Neural cell (in vitro differentiated cells): ENCODE data around the gene MEGF11. TPM values are rescaled to one million over a fixed set of nuclear protein-coding genes. Genes with fewer than 3 reads are reported as not detected.
"Not testable (repeated sequence)": the region's sequence is repeated elsewhere in the genome, so short reads cannot be mapped to it uniquely, and the experiment has no call there.

Source experiments
- H2AFZ ChIP-seq: fragments of 200-600, 300-800 bp; sonication (generic), shearing (Covaris generic); 2 replicates; pipeline ENCODE4 v1.6.0; 2014; ENCODE audit warnings: low read depth, mild to moderate bottlenecking, antibody characterized with exemption, low read length, moderate library complexity
- H3F3A ChIP-seq: fragments of 200-600 bp; shearing (Covaris generic); 2 replicates; pipeline ENCODE4 v1.6.1; 2016; ENCODE audit warnings: mild to moderate bottlenecking, moderate library complexity, mixed read lengths, antibody characterized with exemption, low read length; ENCODE audit not compliant: insufficient read depth, poor library complexity, severe bottlenecking
- H3K27ac ChIP-seq: fragments of 200-600, 300-800 bp; sonication (generic), shearing (Covaris generic); 2 replicates; pipeline ENCODE4 v1.5.1; 2014; ENCODE audit warnings: mild to moderate bottlenecking, low read length, moderate library complexity
- H3K27me3 ChIP-seq: fragments of 300-800, 200-600 bp; sonication (generic), shearing (Covaris generic); 2 replicates; pipeline ENCODE4 v1.6.0; 2014; ENCODE audit warnings: mild to moderate bottlenecking, low read depth, low read length, moderate library complexity; ENCODE audit not compliant: insufficient read depth
- H3K36me3 ChIP-seq: fragments of 300-800, 200-600 bp; sonication (generic), shearing (Covaris generic); 2 replicates; pipeline ENCODE4 v1.5.1; 2014; ENCODE audit warnings: mild to moderate bottlenecking, antibody characterized with exemption, low read length, moderate library complexity; ENCODE audit not compliant: insufficient read depth
- H3K4me2 ChIP-seq: fragments of 300-800, 200-600 bp; sonication (generic), shearing (Covaris generic); 2 replicates; pipeline ENCODE4 v1.6.0; 2014; ENCODE audit warnings: mild to moderate bottlenecking, low read length
- H3K4me3 ChIP-seq: fragments of 300-800, 200-600 bp; sonication (generic), shearing (Covaris generic); 2 replicates; pipeline ENCODE4 v1.5.1; 2014; ENCODE audit warnings: mild to moderate bottlenecking, low read length, moderate library complexity
- H3K79me2 ChIP-seq: fragments of 200-600 bp; shearing (Covaris generic); replicated peaks from 2 replicates; pipeline ENCODE4 v1.6.0; 2014; ENCODE audit warnings: mild to moderate bottlenecking, low read length, moderate library complexity; ENCODE audit not compliant: insufficient read depth
- H3K9ac ChIP-seq: fragments of 300-800, 200-600 bp; sonication (generic), shearing (Covaris generic); 2 replicates; pipeline ENCODE4 v1.6.1; 2016; ENCODE audit warnings: mild to moderate bottlenecking, low read length, mixed read lengths
- H3K9me2 ChIP-seq: fragments of 200-600 bp; shearing (Covaris generic); 2 replicates; pipeline ENCODE4 v1.6.1; 2016; ENCODE audit warnings: mild to moderate bottlenecking, low read length, mixed read lengths; ENCODE audit not compliant: insufficient read depth
- H3K9me3 ChIP-seq: fragments of 200-600, 300-800 bp; sonication (generic), shearing (Covaris generic); 2 replicates; pipeline ENCODE4 v1.6.1; 2016; ENCODE audit warnings: mild to moderate bottlenecking, mixed run types, low read length, moderate library complexity, mixed read lengths
- H4K20me1 ChIP-seq: fragments of 200-600 bp; shearing (Covaris generic); 2 replicates; pipeline ENCODE4 v1.6.1; 2016; ENCODE audit warnings: mild to moderate bottlenecking, mixed run types; ENCODE audit not compliant: insufficient read depth
- CTCF ChIP-seq: fragments of 450-650 bp; IDR thresholded peaks from 2 replicates; pipeline ENCODE4 v1.5.1; 2014; ENCODE audit warnings: antibody characterized with exemption, mild to moderate bottlenecking, moderate library complexity; ENCODE audit not compliant: poor library complexity, severe bottlenecking
- EP300 ChIP-seq: fragments of 450-650 bp; conservative IDR thresholded peaks from 2 replicates; pipeline ENCODE4 v1.6.1; 2014; ENCODE audit warnings: antibody characterized with exemption, mild to moderate bottlenecking, moderate library complexity; ENCODE audit not compliant: poor library complexity, severe bottlenecking
- EZH2 ChIP-seq: fragments of 200-600, 300-800 bp; shearing (Covaris generic), sonication (generic); IDR thresholded peaks from 2 replicates; pipeline ENCODE4 v1.6.1; 2014; ENCODE audit warnings: antibody characterized with exemption, low read length, borderline replicate concordance, mild to moderate bottlenecking; ENCODE audit not compliant: insufficient read depth, poor library complexity, severe bottlenecking
- MXI1 ChIP-seq: fragments of 450-650 bp; conservative IDR thresholded peaks from 2 replicates; pipeline ENCODE4 v1.6.1; 2014; ENCODE audit warnings: antibody characterized with exemption, mild to moderate bottlenecking; ENCODE audit not compliant: poor library complexity, severe bottlenecking
- POLR2AphosphoS5 ChIP-seq: IDR thresholded peaks from 2 replicates; pipeline ENCODE4 v1.6.1; 2012
- RAD21 ChIP-seq: fragments of 450-650 bp; conservative IDR thresholded peaks from 2 replicates; pipeline ENCODE4 v1.6.1; 2014; ENCODE audit warnings: antibody characterized with exemption, mild to moderate bottlenecking, moderate library complexity
- REST ChIP-seq: IDR thresholded peaks from 2 replicates; pipeline ENCODE4 v1.6.1; 2012; ENCODE audit warnings: borderline replicate concordance
- SMC3 ChIP-seq: fragments of 450-650 bp; conservative IDR thresholded peaks from 2 replicates; pipeline ENCODE4 v1.6.1; 2014; ENCODE audit warnings: antibody characterized with exemption, mild to moderate bottlenecking, moderate library complexity; ENCODE audit not compliant: poor library complexity
- TAF1 ChIP-seq: IDR thresholded peaks from 2 replicates; pipeline ENCODE4 v1.6.1; 2012; ENCODE audit warnings: low read depth
- polyA plus RNA-seq: library from polyadenylated mRNA; depleted of rRNA; stranded (reverse); fragments of >200 nt; gene quantifications from 2 replicates; pipeline ENCODE4 v1.2.3, GENCODE V29; 2014

Gene MEGF11
- polyA plus RNA-seq, 1 donor from 2014 or later: 0.64 TPM

- H3F3A ChIP-seq: no peaks in the 10 kb centered on the region
- TF ChIP-seq REST: no peak
- no peak for TF ChIP-seq SMC3
- TF ChIP-seq MXI1: no peak
- no peak for TF ChIP-seq POLR2AphosphoS5
- no peak for TF ChIP-seq RAD21
- no peak for TF ChIP-seq TAF1
- no peak for TF ChIP-seq EZH2
- no peak for TF ChIP-seq CTCF
- no peak for TF ChIP-seq EP300
- no peaks in the 10 kb centered on the region for H4K20me1 ChIP-seq
- no peak overlapping the region for H3K9ac ChIP-seq
- no peaks in the 10 kb centered on the region for H3K9me3 ChIP-seq
- H3K27me3 ChIP-seq: peaks cover 13% of the 10 kb centered on the region
- no peak overlapping the region for H3K4me3 ChIP-seq
- no peak overlapping the region for H3K27ac ChIP-seq
- no peaks in the 10 kb centered on the region for H3K79me2 ChIP-seq
- H3K4me2 ChIP-seq: no peak overlapping the region
- no peaks in the 10 kb centered on the region for H3K36me3 ChIP-seq
- H2AFZ ChIP-seq: no peak overlapping the region
- H3K9me2 ChIP-seq: no peaks in the 10 kb centered on the region
Measured at GRCh38 chr15:65979316-65979715, 274.2 kb downstream of the MEGF11 start.

- no peak overlapping the region for H3K4me3 ChIP-seq
- no peaks in the 10 kb centered on the region for H4K20me1 ChIP-seq
- H3K9me2 ChIP-seq: no peaks in the 10 kb centered on the region
- H2AFZ ChIP-seq: no peak overlapping the region
- TF ChIP-seq CTCF (no peak), REST (no peak), MXI1 (no peak), TAF1 (no peak), EZH2 (no peak), RAD21 (no peak), SMC3 (no peak), POLR2AphosphoS5 (no peak), EP300 (no peak)
- no peaks in the 10 kb centered on the region for H3F3A ChIP-seq
- H3K36me3 ChIP-seq: no peaks in the 10 kb centered on the region
- H3K27ac ChIP-seq: no peak overlapping the region
- no peaks in the 10 kb centered on the region for H3K9me3 ChIP-seq
- H3K4me2 ChIP-seq: no peak overlapping the region
- H3K27me3 ChIP-seq: peaks cover 13% of the 10 kb centered on the region
- no peak overlapping the region for H3K9ac ChIP-seq
- H3K79me2 ChIP-seq: no peaks in the 10 kb centered on the region
Measured at GRCh38 chr15:65978110-65978509, 275.4 kb downstream of the MEGF11 start.

- not testable (repeated sequence) for H3K27ac ChIP-seq, H3K9me2 ChIP-seq, H2AFZ ChIP-seq, H4K20me1 ChIP-seq, H3K36me3 ChIP-seq, H3K4me2 ChIP-seq, H3F3A ChIP-seq, H3K79me2 ChIP-seq, H3K4me3 ChIP-seq, H3K9me3 ChIP-seq, H3K27me3 ChIP-seq, H3K9ac ChIP-seq
Measured at GRCh38 chr15:65976196-65976595, 277.4 kb downstream of the MEGF11 start.
